Neuronal stem cell (in vitro differentiated cells): Measurements from ENCODE around the gene DAGLB.

ENCODE experiments used
- DNase-seq: peaks from one replicate; pipeline ENCODE4 v3.0.0-alpha.2; 2013; ENCODE audit warnings: low spot score
- H2AFZ ChIP-seq: one replicate; pipeline ENCODE4 v1.6.1; 2013; ENCODE audit warnings: mild to moderate bottlenecking, low read length, inconsistent platforms
- H2AK5ac ChIP-seq: 2 replicates; pipeline ENCODE4 v1.6.1; 2013; ENCODE audit warnings: low read depth, mild to moderate bottlenecking, inconsistent platforms, low read length, moderate library complexity, mixed read lengths
- H2BK120ac ChIP-seq: 2 replicates; pipeline ENCODE4 v1.6.1; 2013; ENCODE audit warnings: low read depth, mild to moderate bottlenecking, inconsistent platforms, low read length, moderate library complexity, mixed read lengths
- H2BK12ac ChIP-seq: one replicate; pipeline ENCODE4 v1.6.1; 2013; ENCODE audit warnings: low read length, inconsistent platforms
- H2BK15ac ChIP-seq: 2 replicates; pipeline ENCODE4 v1.6.1; 2013; ENCODE audit warnings: mild to moderate bottlenecking, low read length, inconsistent platforms, mixed read lengths
- H2BK5ac ChIP-seq: one replicate; pipeline ENCODE4 v1.6.1; 2013; ENCODE audit warnings: inconsistent platforms, mild to moderate bottlenecking, low read length, moderate library complexity
- H3K14ac ChIP-seq: one replicate; pipeline ENCODE4 v1.6.1; 2013; ENCODE audit warnings: low read length, inconsistent platforms
- H3K18ac ChIP-seq: 2 replicates; pipeline ENCODE4 v1.6.1; 2013; ENCODE audit warnings: low read length, inconsistent platforms
- H3K23ac ChIP-seq: 2 replicates; pipeline ENCODE4 v1.6.1; 2013; ENCODE audit warnings: low read depth, mild to moderate bottlenecking, mixed read lengths, low read length, inconsistent platforms; ENCODE audit not compliant: poor library complexity
- H3K27ac ChIP-seq: replicated peaks from 3 replicates; pipeline ENCODE4 v1.5.1; 2013; ENCODE audit warnings: low read length, inconsistent platforms
- H3K27me3 ChIP-seq, 3 experiments: 2 replicates each; pipeline ENCODE4 v1.6.1; 2013; ENCODE audit warnings: low read length in 3 of 3, mild to moderate bottlenecking in 2 of 3, inconsistent platforms in 1 of 3, low read depth in 1 of 3, mixed read lengths in 1 of 3, moderate library complexity in 1 of 3; ENCODE audit not compliant: control insufficient read depth in 3 of 3, insufficient read depth in 3 of 3
- H3K36me3 ChIP-seq, 2 donors: replicated peaks in 1 of 2; 2 replicates each; pipeline ENCODE4 v1.6.1; 2013; ENCODE audit warnings: low read length in 2 of 2; ENCODE audit not compliant: control insufficient read depth in 2 of 2, insufficient read depth in 2 of 2
- H3K4ac ChIP-seq: 2 replicates; pipeline ENCODE4 v1.6.1; 2013; ENCODE audit warnings: inconsistent platforms, mild to moderate bottlenecking, low read length, moderate library complexity
- H3K4me1 ChIP-seq, 2 donors: 1 replicate in 1 of 2; 2 replicates in 1 of 2; pipeline ENCODE4 v1.6.1; 2013; ENCODE audit warnings: low read length in 2 of 2, low read depth in 1 of 2; ENCODE audit not compliant: control insufficient read depth in 2 of 2, insufficient read depth in 1 of 2
- H3K4me2 ChIP-seq: one replicate; pipeline ENCODE4 v1.6.1; 2013; ENCODE audit warnings: mild to moderate bottlenecking, low read length, inconsistent platforms; ENCODE audit not compliant: insufficient read depth, poor library complexity, severe bottlenecking
- H3K4me3 ChIP-seq, 2 donors: 2 replicates each; pipeline ENCODE4 v1.5.1; 2013; ENCODE audit warnings: low read length in 2 of 2, mild to moderate bottlenecking in 2 of 2, inconsistent platforms in 1 of 2, moderate library complexity in 1 of 2
- H3K79me1 ChIP-seq: one replicate; pipeline ENCODE4 v1.6.1; 2013; ENCODE audit warnings: low read depth, mild to moderate bottlenecking, inconsistent platforms, low read length, moderate library complexity
- H3K9ac ChIP-seq: one replicate; pipeline ENCODE4 v1.6.1; 2013; ENCODE audit warnings: mild to moderate bottlenecking, low read depth, low read length, inconsistent platforms; ENCODE audit not compliant: poor library complexity
- H3K9me3 ChIP-seq, 2 donors: replicated peaks in 1 of 2; 2 replicates each; pipeline versions ENCODE3 to v1.6.1; 2013; ENCODE audit warnings: low read length in 2 of 2, mild to moderate bottlenecking in 2 of 2, inconsistent platforms in 1 of 2, low read depth in 1 of 2, mixed read lengths in 1 of 2, moderate library complexity in 1 of 2; ENCODE audit not compliant: control insufficient read depth in 2 of 2, insufficient read depth in 1 of 2
- H4K8ac ChIP-seq: one replicate; pipeline ENCODE4 v1.6.1; 2013; ENCODE audit warnings: low read depth, mild to moderate bottlenecking, inconsistent platforms, low read length, moderate library complexity
- H4K91ac ChIP-seq: one replicate; pipeline ENCODE4 v1.6.1; 2013; ENCODE audit warnings: low read length, low read depth, mild to moderate bottlenecking, inconsistent platforms; ENCODE audit not compliant: poor library complexity
- WGBS, 2 donors: extraction: QIAGEN DNeasy Blood & Tissue Kit; methylation state at CpG; one replicate each; pipeline ENCODE4 v1.1.7; 2013; ENCODE audit warnings: missing lambda C conversion rate in 2 of 2, mixed read lengths in 1 of 2; ENCODE audit not compliant: insufficient read length in 2 of 2, insufficient replicate concordance in 1 of 2; ENCODE audit errors: extremely low coverage in 2 of 2; 5-methylcytosine and 5-hydroxymethylcytosine counted together

The DAGLB gene

GRCh38 chr7:6443372-6443941 lies 4.3 kb downstream of the DAGLB start:
- Histone ChIP-seq H3K4me2 (no peak overlapping the region), H3K4me3 (no peak overlapping the region), H4K8ac (no peak overlapping the region), H3K14ac (no peak overlapping the region), H3K23ac (no peak overlapping the region), H2BK5ac (no peak overlapping the region), H2AFZ (no peak overlapping the region), H3K18ac (no peak overlapping the region), H3K27ac (no peak overlapping the region), H3K4ac (no peak overlapping the region), H2BK120ac (no peak overlapping the region), H3K36me3 (peaks cover 21 to 58% of the 10 kb centered on the region in 2 donors), H2BK12ac (no peak overlapping the region), H3K9ac (no peak overlapping the region), H4K91ac (no peak overlapping the region), H2AK5ac (no peak overlapping the region), H2BK15ac (no peak overlapping the region), H3K79me1 (peaks cover 12% of the 10 kb centered on the region), H3K27me3 (no peaks in the 10 kb centered on the region), H3K9me3 (no peaks in the 10 kb centered on the region), H3K4me1 (peaks cover 0 to 4% of the 10 kb centered on the region in 2 donors)
- no CpG with 5 or more reads among the region's 5 CpGs for WGBS, 2 donors
- DNase-seq, result no peak

- peaks cover 11% of the 10 kb centered on the region for H3K79me1 ChIP-seq
- WGBS, 2 donors, result no CpG with 5 or more reads among the region's 10 CpGs
- no peak overlapping the region for H3K18ac ChIP-seq
- no peak overlapping the region for H2BK15ac ChIP-seq
- no peak overlapping the region for H2AK5ac ChIP-seq
- no peak overlapping the region for H2BK5ac ChIP-seq
- H3K27me3 ChIP-seq, result no peaks in the 10 kb centered on the region
- H3K27ac ChIP-seq, result no peak overlapping the region
- no peak overlapping the region for H2BK12ac ChIP-seq
- H2AFZ ChIP-seq, result no peak overlapping the region
- no peak overlapping the region for H3K23ac ChIP-seq
- H3K4ac ChIP-seq, result no peak overlapping the region
- no peak overlapping the region for H3K9ac ChIP-seq
- peaks cover 22 to 63% of the 10 kb centered on the region in 2 donors for H3K36me3 ChIP-seq
- H3K4me3 ChIP-seq, result no peak overlapping the region
- peaks cover 0 to 3% of the 10 kb centered on the region in 2 donors for H3K4me1 ChIP-seq
- no peak overlapping the region for H3K14ac ChIP-seq
- H4K91ac ChIP-seq, result no peak overlapping the region
- H2BK120ac ChIP-seq, result no peak overlapping the region
- DNase-seq, result no peak
- H4K8ac ChIP-seq, result no peak overlapping the region
- no peak overlapping the region for H3K4me2 ChIP-seq
- no peaks in the 10 kb centered on the region for H3K9me3 ChIP-seq
Measured at GRCh38 chr7:6442114-6442513, 5.6 kb downstream of the DAGLB start.

GRCh38 chr7:6440381-6440780 lies 7.4 kb downstream of the DAGLB start:
- Histone ChIP-seq H3K4me3 (no peak overlapping the region), H3K4ac (no peak overlapping the region), H2BK5ac (no peak overlapping the region), H2BK120ac (no peak overlapping the region), H2AK5ac (no peak overlapping the region), H3K79me1 (peaks cover 9% of the 10 kb centered on the region), H2BK15ac (no peak overlapping the region), H3K36me3 (peaks cover 20 to 56% of the 10 kb centered on the region in 2 donors), H3K9me3 (no peaks in the 10 kb centered on the region), H3K27me3 (no peaks in the 10 kb centered on the region), H3K4me2 (no peak overlapping the region), H3K14ac (no peak overlapping the region), H3K23ac (no peak overlapping the region), H4K91ac (no peak overlapping the region), H3K27ac (no peak overlapping the region), H3K18ac (no peak overlapping the region), H2AFZ (no peak overlapping the region), H2BK12ac (no peak overlapping the region), H4K8ac (no peak overlapping the region), H3K4me1 (no peaks in the 10 kb centered on the region), H3K9ac (no peak overlapping the region)
- WGBS, 2 donors, result no CpG with 5 or more reads among the region's 5 CpGs
- no peak for DNase-seq

DNA sequence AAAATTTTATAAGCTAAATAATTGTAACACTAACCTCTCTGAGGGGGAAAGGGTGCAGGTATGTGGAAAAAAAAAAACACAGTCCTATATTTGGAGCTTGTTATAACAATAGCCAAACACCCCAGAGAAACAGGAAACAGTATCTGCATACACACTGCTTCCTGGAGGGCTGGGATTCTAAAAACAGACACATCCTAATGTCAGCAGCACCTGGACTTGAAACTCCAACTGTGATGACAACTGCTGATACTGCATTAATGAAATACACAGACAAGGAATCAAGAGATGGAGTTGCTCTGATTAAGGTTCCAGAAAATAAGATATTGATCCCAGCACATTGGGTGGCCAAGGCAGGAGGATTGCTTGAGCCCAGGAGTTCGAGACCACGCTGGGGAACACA lies 9.3 kb downstream of the DAGLB start:
- Histone ChIP-seq H2AK5ac (no peak overlapping the region), H3K27me3 (no peaks in the 10 kb centered on the region), H3K79me1 (peaks cover 6% of the 10 kb centered on the region), H4K91ac (no peak overlapping the region), H3K27ac (no peak overlapping the region), H3K9me3 (no peaks in the 10 kb centered on the region), H3K18ac (no peak overlapping the region), H3K4me2 (no peak overlapping the region), H2BK15ac (no peak overlapping the region), H2BK5ac (no peak overlapping the region), H3K4ac (no peak overlapping the region), H4K8ac (no peak overlapping the region), H3K4me1 (no peaks in the 10 kb centered on the region), H3K4me3 (no peak overlapping the region), H3K9ac (no peak overlapping the region), H3K23ac (no peak overlapping the region), H3K36me3 (peaks cover 15 to 51% of the 10 kb centered on the region in 2 donors), H2AFZ (no peak overlapping the region), H2BK120ac (no peak overlapping the region), H3K14ac (no peak overlapping the region), H2BK12ac (no peak overlapping the region)
- no peak for DNase-seq
- WGBS, 2 donors, result no CpG with 5 or more reads among the region's 2 CpGs
